Neutrophil (primary cell): ENCODE results near the gene ADORA2B.
"Not testable (repeated sequence)": the region's sequence is repeated elsewhere in the genome, so short reads cannot be mapped to it uniquely, and the experiment has no call there.

Source experiments
- H3K27ac ChIP-seq: fragments of 200-600 bp; sonication (generic); 2 replicates; pipeline ENCODE4 v1.5.1; 2016; ENCODE audit warnings: mild to moderate bottlenecking, moderate library complexity
- H3K27me3 ChIP-seq: fragments of 200-600 bp; sonication (generic); 2 replicates; pipeline ENCODE4 v1.6.0; 2016; ENCODE audit warnings: mild to moderate bottlenecking
- H3K36me3 ChIP-seq: fragments of 200-600 bp; sonication (generic); 2 replicates; pipeline ENCODE4 v1.5.1; 2017
- H3K4me1 ChIP-seq, 2 experiments: fragments of 200-600 bp in 1 of 2; sonication (generic) in 1 of 2; 1 replicate in 1 of 2; 2 replicates in 1 of 2; pipeline versions ENCODE4 v1.5.1 to v1.6.1; 2013 to 2016; ENCODE audit warnings: low read depth in 1 of 2, low read length in 1 of 2, mild to moderate bottlenecking in 1 of 2, moderate library complexity in 1 of 2; ENCODE audit not compliant: control insufficient read depth in 1 of 2, insufficient read depth in 1 of 2
- H3K4me3 ChIP-seq, 2 experiments: fragments of 200-600 bp in 1 of 2; sonication (generic) in 1 of 2; 1 replicate in 1 of 2; 2 replicates in 1 of 2; pipeline ENCODE4 v1.5.1; 2013 to 2016; ENCODE audit warnings: low read depth in 1 of 2, low read length in 1 of 2, mild to moderate bottlenecking in 1 of 2, moderate library complexity in 1 of 2
- H3K9me3 ChIP-seq: fragments of 200-600 bp; sonication (generic); 2 replicates; pipeline ENCODE4 v1.5.1; 2016
- CTCF ChIP-seq: fragments of 200-600 bp; sonication (generic); IDR thresholded peaks from 2 replicates; pipeline ENCODE4 v1.5.1; 2016; ENCODE audit warnings: antibody characterized with exemption

The ADORA2B gene

GRCh38 chr17:15907290-15907689, 37.6 kb upstream of the ADORA2B start:
- no peak overlapping the region for H3K27ac ChIP-seq
- no peak for TF ChIP-seq CTCF

GRCh38 chr17:15908378-15908777, 36.6 kb upstream of the ADORA2B start:
- H3K9me3 ChIP-seq = no peaks in the 10 kb centered on the region
- no peak overlapping the region for H3K4me3 ChIP-seq
- H3K27ac ChIP-seq = no peak overlapping the region
- no peaks in the 10 kb centered on the region for H3K36me3 ChIP-seq
- no peaks in the 10 kb centered on the region for H3K27me3 ChIP-seq
- no peak for TF ChIP-seq CTCF
- H3K4me1 ChIP-seq = no peaks in the 10 kb centered on the region

More at GRCh38 chr17:15907290-15907689, 37.6 kb upstream of the ADORA2B start:
- Histone ChIP-seq H3K9me3 (no peaks in the 10 kb centered on the region), H3K4me3 (no peak overlapping the region), H3K4me1 (no peaks in the 10 kb centered on the region), H3K27me3 (no peaks in the 10 kb centered on the region), H3K36me3 (no peaks in the 10 kb centered on the region)

GRCh38 chr17:15909481-15909991, 35.4 kb upstream of the ADORA2B start:
- Histone ChIP-seq H3K36me3 (no peaks in the 10 kb centered on the region), H3K27me3 (no peaks in the 10 kb centered on the region), H3K9me3 (no peaks in the 10 kb centered on the region), H3K27ac (no peak overlapping the region), H3K4me1 (peaks cover 3% of the 10 kb centered on the region in 2 experiments), H3K4me3 (no peak overlapping the region)
- TF ChIP-seq CTCF = no peak

GRCh38 chr17:15910791-15911190, 34.1 kb upstream of the ADORA2B start:
- H3K27ac ChIP-seq = no peak overlapping the region
- no peak overlapping the region for H3K4me3 ChIP-seq

GRCh38 chr17:15911701-15912100, 33.2 kb upstream of the ADORA2B start:
- H3K36me3 ChIP-seq, H3K9me3 ChIP-seq, H3K4me3 ChIP-seq, H3K27ac ChIP-seq: not testable (repeated sequence)
- Histone ChIP-seq H3K27me3 (peaks cover 11% of the 10 kb centered on the region), H3K4me1 (peaks cover 3 to 12% of the 10 kb centered on the region in 2 experiments)

More at GRCh38 chr17:15910791-15911190, 34.1 kb upstream of the ADORA2B start:
- TF ChIP-seq CTCF = no peak
- peaks cover 2% of the 10 kb centered on the region for H3K27me3 ChIP-seq
- H3K4me1 ChIP-seq = peaks cover 3 to 12% of the 10 kb centered on the region in 2 experiments
- no peaks in the 10 kb centered on the region for H3K9me3 ChIP-seq
- no peaks in the 10 kb centered on the region for H3K36me3 ChIP-seq

- Histone ChIP-seq H3K4me3 (no peak overlapping the region), H3K36me3 (no peaks in the 10 kb centered on the region), H3K27me3 (peaks cover 19% of the 10 kb centered on the region), H3K4me1 (peaks cover 6 to 12% of the 10 kb centered on the region in 2 experiments), H3K9me3 (no peaks in the 10 kb centered on the region), H3K27ac (no peak overlapping the region)
- TF ChIP-seq CTCF = no peak
Observed at GRCh38 chr17:15912416-15912955, 32.4 kb upstream of the ADORA2B start.
